Transverse colon (tissue), 4 donors: ENCODE results near the gene ULK4. TPM values are rescaled to one million over a fixed set of nuclear protein-coding genes. Genes with fewer than 3 reads are reported as not detected.
A peak's percentile ranks its signal among the peaks of the same experiment; 100 is the strongest.
"Not testable (repeated sequence)": the region's sequence is repeated elsewhere in the genome, so short reads cannot be mapped to it uniquely, and the experiment has no call there.

Source experiments
- DNase-seq: peaks from one replicate; pipeline ENCODE4 v3.0.0-alpha.2; 2019
- H3K27ac ChIP-seq, 4 donors: fragments of 200-600 bp; sonication (generic); 2 replicates each; pipeline ENCODE4 v1.5.1; 2016 to 2018; ENCODE audit warnings: inconsistent platforms in 4 of 4
- H3K27me3 ChIP-seq: fragments of 200-600 bp; sonication (generic); 2 replicates; pipeline ENCODE4 v1.5.1; 2017; ENCODE audit warnings: inconsistent platforms
- H3K36me3 ChIP-seq, 4 donors: fragments of 200-600 bp; sonication (generic); 2 replicates each; pipeline ENCODE4 v1.5.1; 2017 to 2019; ENCODE audit warnings: inconsistent platforms in 4 of 4
- H3K4me1 ChIP-seq, 4 donors: fragments of 200-600 bp; sonication (generic); 2 replicates each; pipeline ENCODE4 v1.5.1; 2017 to 2020; ENCODE audit warnings: inconsistent platforms in 4 of 4
- H3K4me3 ChIP-seq, 4 donors: fragments of 200-600 bp; sonication (generic); 1 replicate in 1 of 4; 2 replicates in 3 of 4; pipeline versions ENCODE4 v1.5.1 to v1.6.1; 2017 to 2019; ENCODE audit warnings: inconsistent platforms in 4 of 4
- H3K9me3 ChIP-seq, 2 donors: fragments of 200-600 bp; sonication (generic); 2 replicates each; pipeline ENCODE4 v1.5.1; 2017 to 2019; ENCODE audit warnings: inconsistent platforms in 2 of 2
- CTCF ChIP-seq, 5 experiments: fragments of 200-600 bp in 3 of 5; fragments of 450-650 bp in 2 of 5; sonication (generic) in 3 of 5; IDR thresholded peaks; 1 replicate in 2 of 5; 2 replicates in 3 of 5; pipeline ENCODE4 v1.5.1; 2016 to 2017; ENCODE audit warnings: antibody characterized with exemption in 5 of 5, inconsistent platforms in 3 of 5, mild to moderate bottlenecking in 2 of 5, moderate library complexity in 1 of 5
- EP300 ChIP-seq: sonication (generic); formaldehyde crosslinking; IDR thresholded peaks from one replicate; pipeline ENCODE4 v1.6.1; 2017; ENCODE audit warnings: antibody characterized with exemption, low read depth
- POLR2A ChIP-seq: fragments of 450-650 bp; IDR thresholded peaks from one replicate; pipeline ENCODE4 v1.6.1; 2016; ENCODE audit warnings: antibody characterized with exemption, mild to moderate bottlenecking, moderate library complexity
- POLR2AphosphoS5 ChIP-seq, 3 donors: sonication (generic); formaldehyde crosslinking; IDR thresholded peaks; one replicate each; pipeline ENCODE4 v1.6.1; 2016; ENCODE audit warnings: antibody characterized with exemption in 3 of 3
- WGBS, 2 donors: methylation state at CpG; one replicate each; pipeline ENCODE4 v1.1.5; 2018; ENCODE audit warnings: low coverage in 1 of 2; 5-methylcytosine and 5-hydroxymethylcytosine counted together
- in situ Hi-C, 4 donors: fragments of 200-750 bp; cut with MboI; loops; one replicate each; pipeline versions ENCODE4 v1.15.0 to v1.15.1; 2017; ENCODE audit warnings: low sequenced_read_pairs in 3 of 4, low pct_ligation_motif_present in 1 of 4, low pct_unique_long_range_greater_than_20kb in 1 of 4
- intact Hi-C: fragments of 100-400 bp; cut with DNase I; formaldehyde crosslinking; loops from one replicate; pipeline ENCODE4 v1.15.1; 2023; ENCODE audit warnings: low total_unique reads
- total RNA-seq, 4 donors: library from RNA; depleted of rRNA; stranded (reverse); fragments of >200 nt; gene quantifications; one replicate each; pipeline ENCODE4 v1.1.0, GENCODE V29; 2016

The ULK4 gene
- total RNA-seq, 4 donors from 2014 or later = 4.1 to 19.2 (median 11.7) TPM

GRCh38 chr3:41768363-41768762 is 193.5 kb downstream of the ULK4 start:
- no peak for TF ChIP-seq EP300
- no peak for TF ChIP-seq POLR2AphosphoS5 (IDR thresholded peaks at IDR 0.05)
- TF ChIP-seq POLR2A = no peak
- in situ Hi-C loops = no loop called here
- Histone ChIP-seq H3K4me1 (no peaks in the 10 kb centered on the region), H3K36me3 (no peaks in the 10 kb centered on the region), H3K27ac (no peak overlapping the region), H3K9me3 (no peaks in the 10 kb centered on the region), H3K4me3 (no peak overlapping the region), H3K27me3 (no peaks in the 10 kb centered on the region)
- no peak for DNase-seq
- WGBS, 2 donors = 100% methylated on average over 1 of the region's 1 CpG
- intact Hi-C loops = no loop called here

GRCh38 chr3:41762867-41763266 is 199.0 kb downstream of the ULK4 start:
- H3K9me3 ChIP-seq, H3K36me3 ChIP-seq, intact Hi-C loops, H3K4me1 ChIP-seq, H3K4me3 ChIP-seq, DNase-seq, H3K27ac ChIP-seq, H3K27me3 ChIP-seq, in situ Hi-C loops: not testable (repeated sequence)
- 70 to 91% methylated on average over 2 to 7 of the region's 7 CpGs for WGBS, 2 donors

GRCh38 chr3:41753651-41754050 is 208.3 kb downstream of the ULK4 start:
- DNase-seq = no peak
- Histone ChIP-seq H3K27ac (no peak overlapping the region), H3K4me1 (no peaks in the 10 kb centered on the region), H3K4me3 (no peak overlapping the region), H3K9me3 (no peaks in the 10 kb centered on the region), H3K27me3 (no peaks in the 10 kb centered on the region), H3K36me3 (no peaks in the 10 kb centered on the region)
- TF ChIP-seq EP300 (no peak), CTCF (IDR thresholded peaks at IDR 0.05) (no peak), POLR2A (no peak), POLR2AphosphoS5 (IDR thresholded peaks at IDR 0.05) (no peak)
- in situ Hi-C loops = no loop called here
- intact Hi-C loops = no loop called here

GRCh38 chr3:41751597-41751996 is 210.3 kb downstream of the ULK4 start:
- Histone ChIP-seq H3K4me1 (no peaks in the 10 kb centered on the region), H3K4me3 (no peak overlapping the region), H3K27ac (no peak overlapping the region), H3K9me3 (no peaks in the 10 kb centered on the region), H3K27me3 (no peaks in the 10 kb centered on the region), H3K36me3 (no peaks in the 10 kb centered on the region)
- DNase-seq = no peak
- intact Hi-C loops = no loop called here
- in situ Hi-C loops = no loop called here
- no peak for TF ChIP-seq CTCF (IDR thresholded peaks at IDR 0.05)
- no peak for TF ChIP-seq POLR2AphosphoS5 (IDR thresholded peaks at IDR 0.05)
- no peak for TF ChIP-seq POLR2A
- no peak for TF ChIP-seq EP300

- H3K27ac ChIP-seq = no peak overlapping the region
- in situ Hi-C loops (no loop called here), intact Hi-C loops (no loop called here)
- no peaks in the 10 kb centered on the region for H3K27me3 ChIP-seq
- H3K9me3 ChIP-seq = no peaks in the 10 kb centered on the region
- no peak for TF ChIP-seq POLR2A
- TF ChIP-seq POLR2AphosphoS5 (IDR thresholded peaks at IDR 0.05) = peak in 1 of 3 donors; percentile 34
- H3K4me3 ChIP-seq = no peak overlapping the region
- no peak for DNase-seq
- 82 to 83% methylated on average over 2 to 4 of the region's 4 CpGs for WGBS, 2 donors
- no peaks in the 10 kb centered on the region for H3K36me3 ChIP-seq
- H3K4me1 ChIP-seq = no peaks in the 10 kb centered on the region
Observed at GRCh38 chr3:41749988-41750387, 211.9 kb downstream of the ULK4 start.

- H3K36me3 ChIP-seq = no peaks in the 10 kb centered on the region
- WGBS, 2 donors = 86 to 97% methylated on average over 1 of the region's 1 CpG
- intact Hi-C loops = no loop called here
Observed at GRCh38 chr3:41746215-41746614, 215.7 kb downstream of the ULK4 start.

More at GRCh38 chr3:41746215-41746614, 215.7 kb downstream of the ULK4 start:
- DNase-seq = no peak
- no peak overlapping the region for H3K4me3 ChIP-seq
- no peak overlapping the region for H3K27ac ChIP-seq
- no peaks in the 10 kb centered on the region for H3K27me3 ChIP-seq
- in situ Hi-C loops = no loop called here
- no peaks in the 10 kb centered on the region for H3K9me3 ChIP-seq
- TF ChIP-seq CTCF (IDR thresholded peaks at IDR 0.05) = no peak
- no peak for TF ChIP-seq POLR2A
- TF ChIP-seq POLR2AphosphoS5 (IDR thresholded peaks at IDR 0.05) = no peak
- TF ChIP-seq EP300 = no peak
- no peaks in the 10 kb centered on the region for H3K4me1 ChIP-seq
